Endothelial cell of umbilical vein (primary cell): ENCODE results near the gene MAG. TPM values are rescaled to one million over a fixed set of nuclear protein-coding genes. Genes with fewer than 3 reads are reported as not detected.

ENCODE experiments used
- BruUV-seq: library from RNA; stranded (reverse); fragments of 400-500 nt; replicated peaks from 2 replicates; lab custom pipeline; 2021; lab: Mats Ljungman, UMichigan
- CTCF ChIA-PET: fragments of 300-600, 350-600 bp; sonication (Branson Sonifier 250); formaldehyde crosslinking; loops from one replicate; lab custom pipeline; 2021; ENCODE audit warnings: antibody characterized with exemption, inconsistent platforms; lab: Charles Lee
- POLR2A ChIA-PET: fragments of 300-600, 350-600 bp; sonication (Branson Sonifier 250); formaldehyde crosslinking; loops from one replicate; lab custom pipeline; 2021; ENCODE audit warnings: antibody characterized with exemption, inconsistent platforms; lab: Charles Lee
- DNase-seq: peaks from one replicate; pipeline ENCODE4 v3.0.0-alpha.2; 2011; ENCODE audit warnings: low read depth, low spot score
- FAIRE-seq: peaks from 2 replicates; lab custom pipeline; 2011; peaks lifted over from hg19 to GRCh38; lab: Jason Lieb, UNC
- H2AFZ ChIP-seq: 2 replicates; pipeline ENCODE4 v1.6.0; 2012; ENCODE audit warnings: low read depth, low read length, control low read depth, inconsistent platforms
- H3K27ac ChIP-seq: 2 replicates; pipeline ENCODE4 v1.5.1; 2011; ENCODE audit warnings: low read depth, mild to moderate bottlenecking, control low read depth, low read length, moderate library complexity; ENCODE audit not compliant: insufficient read depth
- H3K27me3 ChIP-seq, 2 experiments: 2 replicates each; pipeline versions ENCODE4 v1.6.0 to v1.6.1; 2011; ENCODE audit warnings: low read length in 2 of 2, mixed read lengths in 1 of 2; ENCODE audit not compliant: control insufficient read depth in 2 of 2, insufficient read depth in 2 of 2
- H3K36me3 ChIP-seq, 2 experiments: 2 replicates in 1 of 2; 3 replicates in 1 of 2; pipeline ENCODE4 v1.5.1; 2011; ENCODE audit warnings: low read length in 2 of 2, mild to moderate bottlenecking in 1 of 2, moderate library complexity in 1 of 2; ENCODE audit not compliant: control insufficient read depth in 2 of 2, insufficient read depth in 2 of 2; ENCODE audit errors: extremely low read depth in 1 of 2
- H3K4me1 ChIP-seq: 3 replicates; pipeline ENCODE4 v1.5.1; 2011; ENCODE audit warnings: mild to moderate bottlenecking, low read length; ENCODE audit not compliant: control insufficient read depth, insufficient read depth; ENCODE audit errors: extremely low read depth
- H3K4me2 ChIP-seq: 2 replicates; pipeline ENCODE4 v1.6.1; 2011; ENCODE audit warnings: low read length, control low read depth, mixed read lengths; ENCODE audit not compliant: insufficient read depth
- H3K4me3 ChIP-seq, 3 experiments: fragments of 200-600 bp in 1 of 3; sonication (generic), shearing (Covaris generic) in 1 of 3; replicated peaks in 1 of 3; 2 replicates each; pipeline ENCODE4 v1.5.1; 2011 to 2016; ENCODE audit warnings: control low read depth in 3 of 3, low read length in 3 of 3, mild to moderate bottlenecking in 2 of 3, inconsistent platforms in 1 of 3, low read depth in 1 of 3, moderate library complexity in 1 of 3; ENCODE audit not compliant: insufficient read depth in 1 of 3
- H3K79me2 ChIP-seq: 2 replicates; pipeline ENCODE4 v1.6.0; 2012; ENCODE audit warnings: low read length, inconsistent platforms; ENCODE audit not compliant: control insufficient read depth, insufficient read depth
- H3K9ac ChIP-seq: replicated peaks from 2 replicates; pipeline ENCODE3; 2011; ENCODE audit warnings: low read length, control low read depth; ENCODE audit not compliant: insufficient read depth; ENCODE audit errors: extremely low read depth
- H3K9me1 ChIP-seq: replicated peaks from 3 replicates; pipeline ENCODE4 v1.6.0; 2011; ENCODE audit warnings: mild to moderate bottlenecking, low read length; ENCODE audit not compliant: control insufficient read depth, insufficient read depth; ENCODE audit errors: extremely low read depth
- H3K9me3 ChIP-seq: replicated peaks from 2 replicates; pipeline ENCODE4 v1.5.1; 2012; ENCODE audit warnings: low read length, inconsistent platforms; ENCODE audit not compliant: control insufficient read depth, insufficient read depth
- H4K20me1 ChIP-seq: replicated peaks from 2 replicates; pipeline ENCODE3; 2011; ENCODE audit warnings: mild to moderate bottlenecking, low read length; ENCODE audit not compliant: control insufficient read depth, insufficient read depth; ENCODE audit errors: extremely low read depth
- EZH2 ChIP-seq: IDR thresholded peaks from 2 replicates; pipeline ENCODE4 v1.6.1; 2012; ENCODE audit warnings: borderline replicate concordance, low read depth, mild to moderate bottlenecking, moderate library complexity, low read length, inconsistent platforms; ENCODE audit not compliant: severe bottlenecking
- FOS ChIP-seq: IDR thresholded peaks from 2 replicates; pipeline ENCODE4 v1.6.1; 2011; ENCODE audit warnings: mild to moderate bottlenecking, low read length, moderate library complexity, borderline replicate concordance; ENCODE audit not compliant: insufficient read depth
- GATA2 ChIP-seq: IDR thresholded peaks from 2 replicates; pipeline ENCODE4 v1.7.0; 2011; ENCODE audit warnings: low read depth, mild to moderate bottlenecking, moderate library complexity, mixed read lengths, low read length; ENCODE audit not compliant: insufficient read length, insufficient read depth
- JUN ChIP-seq: IDR thresholded peaks from 2 replicates; pipeline ENCODE4 v1.6.1; 2011; ENCODE audit warnings: borderline replicate concordance, low read depth; ENCODE audit not compliant: insufficient read length, insufficient read depth
- MYC ChIP-seq: IDR thresholded peaks from one replicate; pipeline ENCODE4 v1.6.1; 2011; ENCODE audit warnings: mild to moderate bottlenecking, low read depth, low read length
- POLR2A ChIP-seq: IDR thresholded peaks from 2 replicates; pipeline ENCODE4 v1.6.1; 2012; ENCODE audit warnings: low read depth, mild to moderate bottlenecking, control low read depth, low read length
- POLR2AphosphoS5 ChIP-seq: IDR thresholded peaks from 2 replicates; pipeline ENCODE4 v1.6.1; 2012; ENCODE audit warnings: low read depth, mild to moderate bottlenecking, control low read depth, low read length, moderate library complexity; ENCODE audit not compliant: insufficient read depth
- dilution Hi-C: fragments of 300-500 bp; cut with MboI; formaldehyde crosslinking; loops from one replicate; pipeline ENCODE4 v1.15.0; 2019; ENCODE audit warnings: low sequenced_read_pairs; ENCODE audit not compliant: extremely low pct_ligation_motif_present
- intact Hi-C: fragments of 100-400 bp; cut with micrococcal nuclease; formaldehyde crosslinking; loops from one replicate; pipeline ENCODE4 v1.10.0; 2022
- polyA plus RNA-seq, 4 experiments: library from polyadenylated mRNA; depleted of rRNA in 3 of 4; stranded (reverse) in 3 of 4; unstranded in 1 of 4; fragments of >200 nt; gene quantifications; 2 replicates each; pipeline versions ENCODE4 v1.2.1 to v1.2.3, GENCODE V29; 2011 to 2012; ENCODE audit warnings: missing spikeins in 1 of 4
- total RNA-seq: library from RNA; stranded (reverse); gene quantifications from 2 replicates; pipeline ENCODE4 v1.2.3, GENCODE V29; 2021
- TF ChIP-seq, protein P1 (sequence below), 2 donors: IDR thresholded peaks; 1 replicate in 1 of 2; 2 replicates in 1 of 2; pipeline ENCODE4 v1.5.1; 2011; ENCODE audit warnings: low read length in 2 of 2, mild to moderate bottlenecking in 2 of 2, moderate library complexity in 2 of 2, control low read depth in 1 of 2, inconsistent platforms in 1 of 2, low read depth in 1 of 2; ENCODE audit not compliant: insufficient read depth in 1 of 2; ENCODE audit errors: extremely low read depth in 1 of 2
- TF ChIP-seq, protein P2 (sequence below): IDR thresholded peaks from 2 replicates; pipeline ENCODE4 v1.6.1; 2011; ENCODE audit not compliant: insufficient read depth, insufficient read length

Gene MAG
- total and polyA plus RNA-seq, 2 donors (not counting 3 experiments of a cell fraction or from before 2014, with no cell fraction given), result not detected

DNA sequence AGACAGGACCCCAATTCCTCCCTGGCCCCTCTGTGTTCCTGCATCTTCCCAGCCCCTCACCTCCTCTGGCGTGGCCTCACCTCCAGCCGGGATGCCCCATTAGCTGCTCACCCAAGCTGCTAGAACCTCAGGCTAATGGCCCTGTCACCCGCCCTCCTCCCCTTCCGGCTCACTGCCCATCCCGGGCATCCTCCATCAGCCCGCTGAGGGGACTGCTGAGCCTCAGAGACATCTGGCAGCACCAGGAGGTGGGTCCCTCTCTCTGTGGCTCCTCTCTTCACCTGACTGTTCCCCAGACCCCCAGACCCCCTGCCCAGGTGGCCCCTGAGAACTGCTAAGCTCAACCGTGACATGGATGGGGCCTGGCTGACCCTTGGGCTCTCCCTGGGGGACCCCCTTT lies 58.6 kb downstream of the MAG start:
- no peaks in the 10 kb centered on the region for H3K27me3 ChIP-seq
- no peaks in the 10 kb centered on the region for H3K9me1 ChIP-seq
- ChIA-PET CTCF (interaction anchor here (0.8 kb wide), 1 partner anchor 12 kb away, joined by 3 read pairs; no protein-coding TSS in a partner anchor), POLR2A (no interaction called here)
- H3K9ac ChIP-seq, result no peak overlapping the region
- intact Hi-C loops (no loop called here), dilution Hi-C loops (no loop called here)
- FAIRE-seq (no peak), DNase-seq (no peak)
- TF ChIP-seq, protein P1, sequence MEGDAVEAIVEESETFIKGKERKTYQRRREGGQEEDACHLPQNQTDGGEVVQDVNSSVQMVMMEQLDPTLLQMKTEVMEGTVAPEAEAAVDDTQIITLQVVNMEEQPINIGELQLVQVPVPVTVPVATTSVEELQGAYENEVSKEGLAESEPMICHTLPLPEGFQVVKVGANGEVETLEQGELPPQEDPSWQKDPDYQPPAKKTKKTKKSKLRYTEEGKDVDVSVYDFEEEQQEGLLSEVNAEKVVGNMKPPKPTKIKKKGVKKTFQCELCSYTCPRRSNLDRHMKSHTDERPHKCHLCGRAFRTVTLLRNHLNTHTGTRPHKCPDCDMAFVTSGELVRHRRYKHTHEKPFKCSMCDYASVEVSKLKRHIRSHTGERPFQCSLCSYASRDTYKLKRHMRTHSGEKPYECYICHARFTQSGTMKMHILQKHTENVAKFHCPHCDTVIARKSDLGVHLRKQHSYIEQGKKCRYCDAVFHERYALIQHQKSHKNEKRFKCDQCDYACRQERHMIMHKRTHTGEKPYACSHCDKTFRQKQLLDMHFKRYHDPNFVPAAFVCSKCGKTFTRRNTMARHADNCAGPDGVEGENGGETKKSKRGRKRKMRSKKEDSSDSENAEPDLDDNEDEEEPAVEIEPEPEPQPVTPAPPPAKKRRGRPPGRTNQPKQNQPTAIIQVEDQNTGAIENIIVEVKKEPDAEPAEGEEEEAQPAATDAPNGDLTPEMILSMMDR (IDR thresholded peaks at IDR 0.05; ENCODE audit: extremely low read depth in 1 of 2, insufficient read depth in 1 of 2, low read depth in 1 of 2, low read length in 2 of 2), result no peak
- TF ChIP-seq FOS (no peak), POLR2AphosphoS5 (no peak), POLR2A (no peak), GATA2 (no peak), EZH2 (no peak), JUN (no peak), MYC (no peak)
- TF ChIP-seq, protein P2, sequence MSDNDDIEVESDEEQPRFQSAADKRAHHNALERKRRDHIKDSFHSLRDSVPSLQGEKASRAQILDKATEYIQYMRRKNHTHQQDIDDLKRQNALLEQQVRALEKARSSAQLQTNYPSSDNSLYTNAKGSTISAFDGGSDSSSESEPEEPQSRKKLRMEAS, result no peak
- H3K36me3 ChIP-seq, result no peaks in the 10 kb centered on the region
- H3K79me2 ChIP-seq, result no peaks in the 10 kb centered on the region
- H3K27ac ChIP-seq, result no peak overlapping the region
- H3K4me2 ChIP-seq, result no peak overlapping the region
- H4K20me1 ChIP-seq, result no peaks in the 10 kb centered on the region
- no peak overlapping the region for H3K4me3 ChIP-seq
- H2AFZ ChIP-seq, result no peak overlapping the region
- H3K9me3 ChIP-seq, result no peaks in the 10 kb centered on the region
- no peaks in the 10 kb centered on the region for H3K4me1 ChIP-seq
- no TSS peak for BruUV-seq
